ENCODE data around the gene BCAN.
A peak's percentile ranks its signal among the peaks of the same experiment; 100 is the strongest.

The BCAN gene

GRCh38 chr1:156704930-156705320 is 63.0 kb downstream of the BCAN start:
- peak; percentile 45 for DNase-seq

- DNase-seq, result peak; percentile 21
These were observed 63.5 kb downstream of the BCAN start, which contains the start of gene CRABP2 for GRCh38 chr1:156705321-156705917. Gene CRABP2 (minus strand): TSS chr1:156705583. CDS start chr1:156705446, 137 bp downstream.

GRCh38 chr1:156705918-156706656 is 64.2 kb downstream of the BCAN start:
- DNase-seq, result peak; percentile 74

GRCh38 chr1:156706657-156707416 is 64.9 kb downstream of the BCAN start:
- peak; percentile 20 for DNase-seq

- no peak for DNase-seq
These were observed 65.7 kb downstream of the BCAN start for GRCh38 chr1:156707417-156708217.

GRCh38 chr1:156708218-156708661 is 66.3 kb downstream of the BCAN start:
- DNase-seq, result no peak

- no peak for DNase-seq
These were observed 67.1 kb downstream of the BCAN start for GRCh38 chr1:156709031-156709430.
